Kidney glomerular epithelial cell (primary cell): ENCODE measurements around the gene CYP4B1.

Experiments used
- DNase-seq: peaks from one replicate; lab custom pipeline; 2025; lab: John Stamatoyannopoulos, UW

CYP4B1 gene

GRCh38 chr1:46797696-46798470 is 963 bp upstream of the CYP4B1 start:
- no peak for DNase-seq

- no peak for DNase-seq
Measured at GRCh38 chr1:46800742-46801141, 1.9 kb downstream of the CYP4B1 start.

GRCh38 chr1:46801323-46802055 is 2.6 kb downstream of the CYP4B1 start:
- no peak for DNase-seq

GRCh38 chr1:46802081-46802480 is 3.2 kb downstream of the CYP4B1 start:
- DNase-seq: no peak

GRCh38 chr1:46802901-46803574 is 4.2 kb downstream of the CYP4B1 start:
- DNase-seq: no peak

GRCh38 chr1:46804027-46804889 is 5.4 kb downstream of the CYP4B1 start:
- peak; percentile 6 for DNase-seq

- DNase-seq: peak; percentile 51
Measured at GRCh38 chr1:46804926-46805325, 6.1 kb downstream of the CYP4B1 start.

- no peak for DNase-seq
Measured at GRCh38 chr1:46805755-46806154, 6.9 kb downstream of the CYP4B1 start.

- DNase-seq: no peak
Measured at GRCh38 chr1:46806196-46807020, 7.6 kb downstream of the CYP4B1 start.

- DNase-seq: no peak
Measured at GRCh38 chr1:46807046-46807972, 8.5 kb downstream of the CYP4B1 start.

GRCh38 chr1:46809071-46809470 is 10.2 kb downstream of the CYP4B1 start:
- DNase-seq: no peak

- DNase-seq: no peak
Measured at GRCh38 chr1:46809904-46810303, 11.1 kb downstream of the CYP4B1 start.

GRCh38 chr1:46810596-46810995 is 11.8 kb downstream of the CYP4B1 start:
- no peak for DNase-seq

GRCh38 chr1:46811053-46811452 is 12.2 kb downstream of the CYP4B1 start:
- no peak for DNase-seq

GRCh38 chr1:46812065-46812963 is 13.5 kb downstream of the CYP4B1 start:
- no peak for DNase-seq

GRCh38 chr1:46812996-46813857 is 14.4 kb downstream of the CYP4B1 start:
- no peak for DNase-seq

GRCh38 chr1:46813858-46814396 is 15.1 kb downstream of the CYP4B1 start:
- no peak for DNase-seq

- no peak for DNase-seq
Measured at GRCh38 chr1:46815133-46815532, 16.3 kb downstream of the CYP4B1 start.
